Activated effector memory CD4-positive, alpha-beta T cell treated with anti-CD3 and anti-CD28 coated beads, Interleukin-2, amount 50 U/mL, for 16 hours (primary cell): ENCODE results near the gene PCA3.
"Not testable (repeated sequence)": the region's sequence is repeated elsewhere in the genome, so short reads cannot be mapped to it uniquely, and the experiment has no call there.

Experiments used
- DNase-seq: peaks from one replicate; pipeline ENCODE4 v3.0.0-alpha.2; 2020

PCA3 gene

DNA sequence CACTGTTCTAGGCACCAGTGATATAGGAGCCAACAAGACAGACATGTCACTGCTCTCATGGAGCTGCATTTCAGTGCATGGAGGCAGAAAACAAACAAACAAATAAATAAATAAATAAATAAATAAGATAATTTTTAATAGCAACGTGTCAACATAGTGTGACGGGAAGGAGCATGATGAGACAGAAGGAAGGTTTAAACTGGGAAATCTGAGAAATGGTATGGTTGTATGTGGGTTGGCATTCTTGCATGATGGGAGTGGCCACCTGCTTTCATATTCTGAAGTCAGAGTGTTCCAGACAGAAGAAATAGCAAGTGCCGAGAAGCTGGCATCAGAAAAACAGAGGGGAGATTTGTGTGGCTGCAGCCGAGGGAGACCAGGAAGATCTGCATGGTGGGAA is at the start of gene PCA3:
Gene PCA3 (plus strand): TSS at position 301 of the 400 bp plus-strand sequence.
- DNase-seq, result no peak

DNA sequence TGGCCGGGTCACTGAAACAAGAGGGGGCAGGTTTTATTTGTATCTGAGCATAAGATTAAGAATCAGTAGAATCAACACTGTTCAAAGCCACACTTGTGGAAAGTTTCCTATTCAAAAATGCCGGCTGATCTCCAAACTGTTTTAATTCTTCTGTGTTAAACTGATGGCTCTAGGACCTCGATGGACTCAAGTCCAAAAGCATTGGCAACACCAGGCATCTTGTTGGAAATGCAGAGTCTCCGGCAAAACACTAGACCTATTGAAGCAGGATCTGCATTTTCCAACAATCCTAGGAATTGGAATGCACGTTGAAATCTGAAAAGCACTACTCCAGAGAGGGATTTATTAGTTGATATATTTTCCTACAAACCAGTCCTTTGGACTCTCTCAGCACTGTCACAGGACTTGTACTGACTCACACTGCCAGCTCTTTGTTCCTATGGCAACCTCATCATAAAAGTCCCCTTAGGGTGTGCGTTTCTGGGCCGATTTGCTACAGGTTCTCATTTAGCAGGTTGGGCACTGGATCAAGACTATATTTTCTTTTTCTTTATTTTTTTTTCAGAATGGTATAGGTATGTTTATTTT is 48.1 kb upstream of the PCA3 start:
- DNase-seq, result no peak

DNA sequence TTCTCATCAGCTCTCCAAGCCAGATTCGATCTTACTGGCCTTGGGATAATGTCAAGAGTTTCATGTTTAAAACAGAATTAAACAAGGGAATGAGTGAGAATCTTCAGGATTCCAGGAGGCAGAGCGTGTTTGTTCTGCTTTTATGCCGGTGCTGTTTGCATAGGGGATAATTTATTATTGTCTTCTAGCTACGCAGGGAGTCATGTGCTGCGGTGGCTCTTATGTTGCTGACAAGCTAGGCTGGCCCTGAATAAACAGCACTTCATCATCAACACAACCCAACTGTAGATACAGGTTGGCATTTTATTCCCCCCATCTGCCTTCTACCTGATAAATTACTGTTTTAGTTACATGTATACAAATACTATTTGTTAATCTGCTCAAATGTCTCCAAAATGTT is 47.1 kb upstream of the PCA3 start:
- DNase-seq, result no peak

DNA sequence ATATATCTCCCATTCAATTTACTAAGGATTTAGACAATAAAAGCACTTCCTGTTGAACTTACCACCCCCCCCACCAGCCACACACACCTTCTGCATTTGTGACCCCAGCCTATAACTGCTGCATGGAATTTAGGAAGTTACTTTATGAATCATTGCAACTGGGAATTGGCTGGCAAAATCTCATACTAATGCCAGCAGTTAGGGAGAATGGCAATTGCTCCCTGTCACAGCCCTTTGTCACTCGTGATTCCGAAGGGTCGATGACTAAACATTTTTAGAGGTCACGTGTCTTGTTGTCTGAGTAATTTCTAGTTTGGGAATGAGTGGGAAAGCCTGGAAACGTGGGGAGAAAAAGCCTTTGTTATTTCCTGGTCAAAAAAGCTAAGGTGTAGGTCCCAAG is 46.6 kb upstream of the PCA3 start:
- DNase-seq, result no peak

DNA sequence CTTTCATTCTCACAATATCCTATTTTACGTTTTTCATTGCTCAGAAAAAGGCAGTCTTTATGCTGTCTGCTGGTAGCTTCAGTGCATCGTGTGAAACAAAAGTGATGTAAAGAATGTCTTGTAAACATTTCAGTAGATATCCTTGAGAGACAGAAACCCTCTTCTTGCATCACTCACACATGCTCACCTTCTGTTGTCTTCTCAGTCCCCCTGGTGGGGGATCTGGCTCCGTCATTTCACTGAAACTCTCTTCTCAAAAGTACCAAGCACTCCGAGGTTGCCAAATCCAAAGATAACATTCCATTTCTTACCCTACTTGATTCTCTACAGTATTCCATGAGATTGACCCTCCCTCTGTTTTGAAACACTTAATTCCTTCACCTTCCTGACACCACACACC is 46.1 kb upstream of the PCA3 start:
- DNase-seq, result no peak

DNA sequence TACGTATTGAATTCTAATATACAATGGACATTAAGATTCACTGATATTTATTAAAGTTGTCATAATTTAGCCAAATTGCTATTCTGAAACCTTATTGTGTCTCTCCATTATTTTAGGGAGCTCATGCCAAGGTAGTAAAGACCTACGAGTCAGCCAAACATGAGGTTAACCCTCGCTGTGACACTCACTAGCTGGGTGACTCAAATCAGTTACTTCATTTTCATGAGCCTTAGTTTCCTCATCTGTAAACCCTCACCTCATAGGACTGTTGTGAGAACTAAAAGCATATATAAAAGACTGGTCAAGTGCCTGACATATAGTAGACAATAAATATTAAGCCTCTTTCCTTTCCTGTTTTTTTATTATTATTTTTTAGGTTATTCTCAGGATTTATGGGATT is 44.0 kb upstream of the PCA3 start:
- DNase-seq, result no peak

DNA sequence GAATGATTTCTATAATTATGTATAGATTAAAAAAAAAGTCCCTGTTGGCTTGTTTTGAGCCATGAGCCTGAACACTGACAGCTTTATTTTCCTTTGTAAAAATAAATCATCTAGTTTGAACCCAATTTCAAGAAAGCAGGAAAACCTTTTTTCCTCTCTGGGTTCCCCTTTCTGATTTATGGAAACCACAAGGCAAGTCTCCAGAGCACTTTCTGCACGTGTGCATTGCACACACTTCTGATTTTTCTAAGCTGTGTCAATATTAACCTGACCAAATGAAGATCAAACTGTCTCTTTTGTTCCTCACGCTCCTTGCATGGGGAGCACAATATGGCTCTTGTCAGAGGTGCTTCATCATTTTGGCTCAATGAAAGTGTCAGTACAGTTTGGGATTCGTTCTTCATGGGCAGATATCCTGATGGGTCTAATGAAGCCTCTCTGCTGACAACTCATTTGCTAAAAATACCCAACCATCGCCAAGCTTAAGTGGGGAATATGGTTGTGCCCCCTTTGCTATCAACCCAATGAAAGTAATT is 39.2 kb upstream of the PCA3 start:
- DNase-seq, result no peak

DNA sequence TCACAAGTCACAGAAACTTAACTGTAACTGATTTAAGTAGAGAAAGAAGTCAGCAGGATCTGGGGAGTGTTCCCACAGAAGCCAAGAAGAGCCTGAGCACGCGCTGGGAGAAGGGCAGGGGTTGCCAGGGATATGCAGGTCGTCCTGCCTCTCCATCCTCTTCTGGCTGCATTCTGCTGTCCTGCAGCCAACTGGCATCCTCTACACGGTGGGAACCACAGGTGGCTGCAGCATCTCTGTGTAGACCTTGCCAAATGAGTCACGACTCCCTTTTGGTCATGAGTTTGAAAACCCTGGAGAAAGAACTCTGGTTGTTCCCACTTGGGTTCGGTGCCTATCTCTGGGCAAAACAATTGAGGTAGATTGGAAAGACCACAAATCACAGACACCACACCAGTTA is 38.4 kb upstream of the PCA3 start:
- DNase-seq, result no peak

DNA sequence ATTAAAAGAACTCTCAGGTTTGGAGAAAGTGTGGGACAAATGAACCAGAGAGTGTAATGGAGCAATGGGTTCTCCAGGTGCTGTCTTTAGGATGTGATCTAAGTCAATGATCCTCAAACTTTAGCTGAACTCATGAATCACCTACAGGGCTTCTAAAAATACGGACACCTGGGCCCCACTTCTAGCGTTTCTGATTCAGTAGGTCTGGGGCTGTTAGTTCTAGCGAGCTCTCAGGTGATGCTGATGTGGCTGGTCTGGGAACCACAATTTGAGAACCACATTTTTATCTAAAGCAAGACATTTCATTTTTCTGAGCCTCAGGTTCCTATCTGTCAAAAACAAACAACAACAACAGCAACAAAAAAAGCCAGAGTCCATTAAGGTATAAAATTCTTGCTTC is 35.1 kb upstream of the PCA3 start:
- DNase-seq, result no peak

DNA sequence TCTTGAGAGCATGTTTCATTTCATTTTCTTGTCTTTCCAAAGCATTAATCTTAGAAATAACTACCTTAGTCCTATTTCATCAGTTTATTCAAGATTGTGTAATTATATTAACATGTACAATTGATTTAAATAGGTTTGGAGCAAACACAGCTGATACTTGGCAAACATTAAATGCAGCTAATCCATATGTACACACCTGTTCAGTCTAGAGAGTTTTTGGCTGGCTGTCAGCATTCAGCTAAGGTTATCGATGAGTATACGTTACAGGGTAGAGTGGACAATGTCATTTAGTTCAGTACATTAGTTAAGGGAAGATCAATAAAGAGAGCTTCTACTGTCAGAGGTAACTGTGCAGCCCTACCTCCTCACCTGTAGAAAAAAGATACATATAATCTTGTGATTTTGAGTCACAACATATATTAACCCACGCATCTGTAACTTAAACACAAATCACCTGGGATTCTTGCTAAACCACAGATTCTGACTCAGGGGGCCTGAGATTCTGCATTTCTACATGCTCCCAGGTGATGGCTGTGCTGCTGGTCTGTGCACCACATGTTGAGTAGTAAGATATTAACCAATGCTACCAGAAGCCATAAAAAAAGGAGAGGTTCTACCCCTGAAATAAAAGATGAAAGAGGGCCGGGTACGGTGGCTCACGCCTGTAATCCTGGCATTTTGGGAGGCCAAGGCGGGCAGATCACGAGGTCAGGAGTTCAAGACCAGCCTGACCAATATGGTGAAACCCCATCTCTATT is 34.1 kb upstream of the PCA3 start:
- DNase-seq, result no peak

DNA sequence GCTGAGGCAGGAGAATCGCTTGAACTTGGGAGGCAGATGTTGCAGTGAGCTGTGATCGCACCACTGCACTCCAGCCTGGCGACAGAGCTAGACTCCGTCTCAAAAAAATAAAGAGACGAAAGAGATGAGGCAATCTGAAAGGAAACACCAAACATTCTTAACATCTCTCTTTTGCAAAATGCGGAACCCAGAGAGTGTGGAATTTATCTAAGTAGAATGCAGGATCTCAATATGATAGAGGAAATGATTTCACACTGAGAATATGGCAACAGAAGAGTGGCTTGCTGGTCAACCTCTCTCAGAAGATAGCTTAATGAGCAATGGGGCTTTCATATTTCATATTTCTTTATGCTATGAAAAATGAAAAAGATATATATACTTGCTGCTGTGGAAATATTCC is 33.4 kb upstream of the PCA3 start:
- DNase-seq, result no peak

DNA sequence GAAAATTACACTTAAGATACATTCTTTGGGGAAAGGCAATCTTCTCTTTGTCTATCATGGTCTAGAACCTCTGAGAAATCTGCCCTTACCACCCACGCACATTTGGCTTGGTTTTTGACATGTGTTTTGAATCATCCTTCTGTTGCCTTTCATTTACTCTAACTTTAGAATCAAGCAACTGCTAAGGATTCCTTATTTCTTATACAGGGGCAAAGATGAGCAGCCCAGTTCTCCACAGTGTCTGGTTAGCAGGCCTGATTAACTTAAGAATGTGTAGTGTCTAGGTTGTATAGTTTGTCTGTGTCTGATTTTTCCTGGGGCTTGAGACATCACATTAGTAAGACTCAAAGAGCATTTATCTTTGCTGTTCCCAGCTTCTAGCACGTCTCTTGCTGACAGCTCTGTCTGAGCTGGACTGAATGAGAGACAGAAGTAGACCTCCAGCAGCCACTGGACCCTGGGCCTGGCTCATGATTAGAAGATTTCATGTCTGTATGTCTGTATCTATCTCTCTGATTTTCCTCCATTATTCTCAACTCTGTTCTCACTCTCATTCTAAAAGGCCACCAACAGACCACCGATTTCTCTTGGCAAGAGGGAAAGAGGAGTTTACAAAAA is 31.8 kb upstream of the PCA3 start:
- DNase-seq, result no peak

DNA sequence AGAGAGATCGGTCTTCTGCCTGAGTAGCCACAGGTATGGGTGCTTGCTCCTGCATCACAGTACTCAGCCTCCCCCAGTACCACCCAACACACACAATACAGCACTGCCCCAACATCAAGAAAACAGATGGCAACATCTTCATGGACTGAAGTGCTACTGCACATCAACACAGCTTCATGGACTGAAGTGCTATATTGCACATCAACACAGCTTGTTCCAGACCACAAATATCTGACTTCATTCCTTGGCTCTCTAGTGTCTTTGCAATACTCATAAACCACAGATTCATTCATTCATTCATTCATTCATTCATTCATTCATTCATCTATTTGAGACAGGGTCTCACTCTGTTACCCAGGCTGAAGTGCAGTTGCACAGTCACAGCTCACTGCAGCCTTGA is 31.1 kb upstream of the PCA3 start:
- DNase-seq, result no peak

DNA sequence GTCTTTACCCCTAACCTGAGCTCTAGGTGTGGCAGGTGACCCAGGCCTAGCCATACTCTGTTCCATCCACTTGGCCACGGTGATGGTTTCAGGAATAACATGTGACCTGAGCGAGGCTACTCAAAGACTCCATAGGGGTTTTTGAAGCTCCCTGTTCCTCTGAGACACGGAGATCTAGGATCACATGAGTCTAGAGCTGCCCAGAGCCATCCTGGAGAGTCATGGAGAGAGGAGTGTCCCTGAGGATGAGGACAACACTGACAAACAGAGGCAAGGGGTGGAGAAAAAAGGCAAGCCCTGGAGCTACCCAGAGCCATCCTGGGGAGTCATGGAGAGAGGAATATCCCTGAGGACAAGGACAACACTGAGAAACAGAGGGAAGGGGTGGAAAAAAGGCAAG is 29.5 kb upstream of the PCA3 start:
- DNase-seq, result no peak

DNA sequence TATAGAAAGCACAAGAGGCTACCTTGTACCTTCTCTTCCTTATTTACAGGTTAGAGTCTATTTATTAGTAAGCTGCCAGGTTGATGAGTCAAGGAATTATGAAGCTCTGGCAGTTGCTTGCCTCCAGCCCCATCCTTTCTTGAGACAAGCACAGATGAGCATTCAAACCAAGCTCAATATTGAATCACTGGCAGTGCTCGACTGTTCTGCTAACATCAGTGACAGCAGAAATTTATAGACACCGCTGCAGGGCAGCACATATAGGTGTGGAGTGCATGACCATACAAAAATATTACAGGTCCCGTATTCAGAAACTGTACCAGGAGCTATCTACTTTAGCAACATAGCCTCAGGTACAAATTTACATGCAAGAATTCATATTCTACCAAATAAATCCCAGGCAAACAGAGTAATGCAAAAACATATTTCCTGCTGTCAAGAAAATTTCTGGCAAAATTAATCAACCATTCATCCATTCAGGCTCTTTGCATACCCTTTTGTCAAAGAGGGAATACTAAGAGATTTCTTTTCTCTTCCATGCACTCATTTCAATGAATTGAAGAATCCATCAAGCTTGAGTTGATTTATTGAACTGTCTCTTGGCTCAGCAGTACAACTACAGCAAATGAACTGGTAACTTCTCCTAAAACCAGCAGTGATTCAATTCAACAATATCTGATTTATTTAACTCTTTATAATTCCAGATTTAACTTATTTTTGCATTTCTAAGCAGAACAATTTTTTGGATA is 26.9 kb upstream of the PCA3 start:
- DNase-seq, result no peak

DNA sequence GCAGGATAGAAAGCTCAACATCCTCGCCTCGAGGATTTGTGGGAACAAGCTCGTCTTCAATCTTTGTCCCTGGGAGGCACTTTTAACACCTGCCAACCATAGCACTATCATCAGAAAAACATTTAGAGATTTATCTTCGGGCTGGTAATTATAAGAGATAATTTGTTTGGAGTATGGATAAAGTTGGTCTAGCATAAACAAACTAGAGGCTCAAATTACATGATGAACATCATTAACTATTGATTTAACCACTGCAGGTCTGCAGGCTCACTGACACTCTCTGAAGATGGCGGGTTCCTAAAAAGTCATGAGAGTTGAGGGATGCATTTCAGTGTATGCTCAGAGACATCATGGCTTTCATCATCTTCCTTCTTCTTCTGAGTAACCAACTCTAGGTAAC is 25.8 kb upstream of the PCA3 start:
- DNase-seq, result no peak

DNA sequence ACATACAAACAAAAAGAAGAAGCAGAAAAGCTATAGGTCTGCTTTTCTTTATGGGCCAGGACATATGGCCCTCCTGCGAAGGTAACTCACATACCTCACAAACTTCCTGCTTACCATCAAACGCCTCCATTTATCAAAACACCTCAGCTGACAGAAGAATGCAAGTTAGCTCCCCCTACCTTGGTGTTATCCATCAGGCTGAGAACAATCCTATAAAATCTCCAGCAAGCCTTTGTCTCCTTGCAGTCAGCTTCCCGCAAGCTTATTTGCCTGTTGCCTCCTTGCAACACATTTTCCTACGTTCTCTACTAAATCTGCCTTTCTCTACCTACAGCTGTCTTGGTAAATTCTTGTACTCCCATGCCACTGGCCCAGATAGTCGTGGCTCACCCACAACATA is 22.7 kb upstream of the PCA3 start:
- DNase-seq, result no peak

DNA sequence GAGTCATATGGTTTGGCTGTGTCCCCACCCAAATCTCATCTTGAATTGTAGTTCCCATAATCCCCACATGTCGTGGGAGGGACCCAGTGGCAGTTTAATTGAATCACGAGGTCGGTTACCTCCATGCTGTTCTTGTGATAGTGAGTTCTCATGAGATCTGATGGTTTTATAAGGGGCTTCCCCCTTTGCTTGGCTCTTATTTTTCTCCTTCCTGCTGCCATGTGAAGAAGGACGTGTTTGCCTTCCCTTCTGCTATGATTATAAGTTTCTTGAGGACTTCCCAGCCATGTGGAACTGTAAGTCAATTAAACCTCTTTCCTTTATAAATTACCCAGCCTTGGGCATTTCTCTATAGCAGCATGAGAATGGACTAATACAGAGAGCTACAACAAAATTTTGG is 21.3 kb upstream of the PCA3 start:
- DNase-seq, result not testable (repeated sequence)

DNA sequence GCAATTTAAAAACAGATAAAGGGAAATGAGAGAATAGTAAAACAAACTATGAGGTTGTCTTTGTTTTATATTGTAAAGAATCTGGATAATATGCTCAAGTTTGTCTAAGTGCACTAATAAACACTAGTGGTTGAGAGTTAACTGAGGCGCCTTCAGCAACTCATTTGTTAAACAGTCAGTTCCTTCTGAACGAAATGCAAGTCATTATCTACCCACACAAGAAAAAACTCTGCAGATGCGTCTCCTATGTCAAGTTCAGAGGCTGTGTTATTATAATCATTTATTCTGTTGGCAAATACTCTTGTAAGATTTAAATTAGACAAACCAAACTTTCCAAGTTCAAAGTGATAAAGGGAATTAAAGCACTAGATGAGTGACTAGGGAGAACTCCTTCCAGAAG is 20.3 kb upstream of the PCA3 start:
- no peak for DNase-seq

DNA sequence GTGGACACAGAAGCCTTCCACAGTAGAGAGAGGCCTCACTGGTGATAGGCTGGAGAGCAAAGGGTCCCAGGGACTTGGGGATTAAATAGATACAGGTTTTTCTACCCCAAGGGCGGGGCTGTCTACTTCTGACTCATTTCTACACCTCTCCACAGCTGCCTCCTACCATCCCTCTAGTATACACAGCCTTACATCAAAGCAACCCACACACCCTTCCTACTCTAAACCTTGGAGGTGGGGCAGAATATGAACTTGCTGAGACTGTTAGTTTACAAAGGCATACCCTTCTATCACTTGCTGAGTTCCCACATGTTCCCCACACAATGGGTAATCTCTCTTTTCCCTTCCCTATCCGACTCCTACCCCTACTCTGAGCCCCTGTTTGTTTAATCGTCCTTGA is 19.9 kb upstream of the PCA3 start:
- no peak for DNase-seq

DNA sequence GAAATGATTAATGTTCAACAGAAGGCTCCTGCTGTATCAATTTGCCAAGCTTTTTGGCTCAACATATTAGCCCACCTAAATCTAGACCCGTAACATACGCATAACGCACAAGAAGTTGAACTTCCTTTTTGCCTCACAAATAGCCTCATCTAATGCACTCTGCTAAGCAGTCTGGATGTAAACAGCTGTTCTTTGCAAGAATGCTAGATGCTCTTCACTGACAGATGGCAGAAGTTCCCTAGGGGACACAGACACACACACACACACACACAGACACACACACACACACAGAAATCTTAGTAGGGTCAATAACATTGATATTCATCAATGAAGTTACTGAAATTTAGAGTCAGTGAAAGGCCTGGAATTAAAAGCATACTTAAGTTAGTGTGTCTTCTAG is 13.2 kb upstream of the PCA3 start:
- DNase-seq, result no peak

DNA sequence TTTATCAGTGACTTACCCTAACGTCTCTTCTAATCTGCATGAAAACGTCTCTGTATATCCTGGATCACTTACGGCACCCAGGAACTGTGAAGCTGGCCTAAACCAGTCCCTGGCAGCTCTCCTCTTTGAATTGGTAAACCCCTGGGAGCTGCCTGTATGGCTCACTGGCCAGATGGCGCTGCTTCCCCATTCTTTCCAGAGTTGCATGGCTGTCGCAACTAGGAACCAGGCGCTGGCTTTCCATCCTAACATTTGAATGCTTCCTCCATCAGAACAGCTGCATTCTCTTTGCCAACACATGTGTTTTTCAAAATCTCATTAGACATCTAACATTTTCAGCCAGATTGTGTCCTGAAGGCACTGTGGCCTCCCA is 8.0 kb upstream of the PCA3 start:
- no peak for DNase-seq

DNA sequence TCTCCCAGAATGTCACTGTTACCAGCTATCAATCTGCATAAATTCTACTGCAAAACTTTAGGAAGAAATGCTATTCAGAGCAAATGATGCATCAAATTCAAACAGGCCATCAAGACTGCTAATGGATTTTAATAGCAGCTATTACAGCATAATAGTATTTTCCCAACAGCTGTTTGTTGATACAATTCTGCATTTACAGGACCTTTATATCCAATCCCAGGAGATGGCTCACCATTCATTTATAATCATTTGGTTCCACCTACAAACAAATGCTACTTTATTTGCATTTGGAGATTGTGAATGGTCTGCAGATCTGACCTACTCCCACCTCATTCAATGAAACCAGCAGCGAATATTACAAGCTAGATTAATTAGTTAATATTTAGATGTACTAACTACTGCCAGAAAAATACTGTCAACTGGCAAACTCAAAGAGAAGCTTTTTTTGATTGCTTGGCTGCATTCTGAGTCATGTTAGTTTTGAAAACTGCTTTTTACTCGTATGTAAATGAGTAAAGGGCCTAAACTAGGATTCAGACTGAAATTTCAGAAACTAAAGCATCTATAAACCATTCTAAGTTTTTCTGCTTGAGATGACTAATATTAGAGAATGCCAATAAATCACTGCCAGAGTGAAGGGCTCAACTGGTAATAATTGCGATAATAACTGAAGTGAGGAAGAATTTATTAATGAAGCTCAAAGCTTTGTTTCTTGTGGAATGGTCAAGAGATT is 7.1 kb upstream of the PCA3 start:
- DNase-seq, result no peak
